GM18519 (cell line): ENCODE results near the gene ADGRG6.
"Not testable (repeated sequence)": the region's sequence is repeated elsewhere in the genome, so short reads cannot be mapped to it uniquely, and the experiment has no call there.

ENCODE experiments used
- ATAC-seq: cut with Tn5 transposase; IDR thresholded peaks from one replicate; pipeline ENCODE4 v1.9.1; 2021; ENCODE audit warnings: mild to moderate bottlenecking, moderate library complexity; ENCODE audit not compliant: unreplicated experiment, low FRiP score

Gene ADGRG6

DNA sequence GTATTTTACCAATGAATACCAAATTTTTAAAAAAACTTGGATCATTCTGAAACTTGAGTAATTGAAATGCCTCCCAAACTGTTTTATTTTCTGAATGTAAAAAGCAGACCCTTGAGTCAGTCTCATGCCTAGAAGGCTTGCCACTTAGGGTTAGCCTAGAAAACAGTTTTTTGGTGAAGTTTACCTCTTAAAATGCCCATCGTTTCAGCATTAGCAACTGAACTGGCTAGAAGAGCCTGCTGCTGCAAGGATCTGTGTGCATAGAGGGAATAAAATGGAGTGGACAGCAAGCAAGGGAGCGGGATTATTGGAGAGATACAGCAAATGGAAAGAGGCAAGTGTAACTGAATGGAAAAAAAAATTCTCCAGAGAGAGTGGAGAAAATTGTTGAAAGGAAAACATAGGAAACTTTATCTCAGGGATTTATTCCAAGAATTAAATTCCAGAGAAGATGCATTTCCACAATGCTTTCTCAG is 40.1 kb downstream of the ADGRG6 start:
- no peak for ATAC-seq

- ATAC-seq = no peak
These were observed 41.2 kb downstream of the ADGRG6 start for GRCh38 chr6:142342986-142343385.

GRCh38 chr6:142343938-142344337 is 42.1 kb downstream of the ADGRG6 start:
- ATAC-seq = no peak

- ATAC-seq = no peak
These were observed 43.5 kb downstream of the ADGRG6 start for GRCh38 chr6:142345261-142345660.

DNA sequence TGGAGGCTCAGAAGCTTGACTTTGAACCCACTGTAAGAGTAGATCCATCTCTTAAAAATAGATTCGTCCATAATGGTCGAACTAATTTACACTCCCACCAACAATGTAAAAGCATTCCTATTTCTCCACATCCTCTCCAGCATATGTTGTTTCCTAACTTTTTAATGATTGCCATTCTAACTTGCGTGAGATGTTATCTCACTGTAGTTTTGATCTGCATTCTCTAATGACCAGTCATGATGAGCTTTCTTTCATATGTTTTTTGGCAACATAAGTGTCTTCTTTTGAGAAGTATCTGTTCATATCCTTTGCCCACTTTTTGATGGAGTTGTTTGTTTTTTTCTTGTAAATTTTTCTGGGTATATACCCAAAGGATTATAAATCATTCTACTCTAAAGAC is 44.4 kb downstream of the ADGRG6 start:
- not testable (repeated sequence) for ATAC-seq

- ATAC-seq = no peak
These were observed 47.5 kb downstream of the ADGRG6 start for GRCh38 chr6:142349215-142349823.

DNA sequence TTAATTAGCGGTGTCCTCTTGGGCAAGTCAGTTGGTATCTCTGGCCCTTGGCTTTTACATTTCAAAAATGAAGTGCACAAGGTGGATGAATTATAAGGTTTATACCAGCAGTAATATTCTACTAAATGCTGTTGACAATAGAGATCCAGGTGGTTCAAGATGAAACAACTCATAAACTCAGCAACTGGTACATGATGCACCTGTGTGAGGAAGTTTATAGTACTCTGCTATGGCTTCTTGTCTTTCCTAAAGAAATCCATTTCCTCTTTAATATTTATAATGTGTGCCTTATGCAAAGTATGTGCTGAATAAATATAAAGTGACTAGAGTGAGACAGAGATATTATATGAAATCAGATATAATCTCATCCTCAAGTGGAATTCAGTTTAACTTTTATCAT is 48.5 kb downstream of the ADGRG6 start:
- ATAC-seq = no peak

GRCh38 chr6:142353690-142354089 is 51.9 kb downstream of the ADGRG6 start:
- no peak for ATAC-seq

- no peak for ATAC-seq
These were observed 52.8 kb downstream of the ADGRG6 start for GRCh38 chr6:142354650-142355049.

DNA sequence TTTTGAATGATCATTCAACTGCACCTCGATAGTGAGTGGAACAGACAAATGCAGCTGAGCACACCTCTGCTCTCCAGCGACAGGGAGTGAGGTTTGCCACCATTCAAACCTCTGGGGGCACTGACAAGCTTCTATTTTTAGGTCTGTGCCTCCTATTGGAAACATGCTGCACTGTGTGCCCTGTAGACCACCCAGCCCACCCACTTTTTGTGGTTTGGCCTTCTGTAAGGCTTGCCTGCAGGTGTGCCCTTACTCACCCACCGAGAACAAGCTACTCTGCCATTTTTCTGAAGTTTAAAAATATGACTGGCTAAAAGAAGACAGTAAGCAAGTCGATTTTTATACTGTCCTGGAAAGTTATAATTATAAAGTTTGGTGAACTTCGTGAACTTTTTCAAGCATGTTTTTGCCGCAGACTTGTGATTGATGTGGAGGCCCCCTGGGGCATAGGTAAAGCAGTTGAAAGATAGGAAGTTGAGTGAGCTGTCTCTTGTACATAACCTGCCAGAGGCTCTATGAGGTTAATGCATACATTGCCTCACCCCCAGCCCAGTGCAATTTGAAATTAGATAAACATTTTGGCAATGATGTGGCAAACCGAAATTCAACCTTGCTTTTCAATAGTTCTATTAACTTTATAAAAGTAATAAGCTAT is 53.8 kb downstream of the ADGRG6 start:
- no peak for ATAC-seq

- ATAC-seq = no peak
These were observed 54.5 kb downstream of the ADGRG6 start for GRCh38 chr6:142356201-142356883.

GRCh38 chr6:142356884-142357225 is 55.0 kb downstream of the ADGRG6 start:
- no peak for ATAC-seq

DNA sequence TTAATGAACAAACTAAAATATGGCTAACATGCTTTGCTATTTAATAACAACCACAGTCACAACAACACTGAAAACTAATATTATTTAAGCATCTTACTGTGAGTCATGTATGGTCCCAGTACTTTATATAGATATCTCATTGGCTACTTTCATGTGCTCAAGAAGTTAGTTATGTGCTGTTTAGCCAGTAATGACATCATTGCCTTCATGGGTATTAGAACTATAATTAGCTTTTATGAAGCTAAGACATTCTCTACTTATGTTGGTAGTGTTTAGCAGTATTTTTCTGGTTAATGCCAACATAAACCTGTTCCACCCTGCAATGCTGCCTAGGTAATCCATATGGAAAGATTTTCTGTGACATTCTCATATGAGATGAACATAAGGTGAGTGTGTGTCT is 56.1 kb downstream of the ADGRG6 start:
- no peak for ATAC-seq

DNA sequence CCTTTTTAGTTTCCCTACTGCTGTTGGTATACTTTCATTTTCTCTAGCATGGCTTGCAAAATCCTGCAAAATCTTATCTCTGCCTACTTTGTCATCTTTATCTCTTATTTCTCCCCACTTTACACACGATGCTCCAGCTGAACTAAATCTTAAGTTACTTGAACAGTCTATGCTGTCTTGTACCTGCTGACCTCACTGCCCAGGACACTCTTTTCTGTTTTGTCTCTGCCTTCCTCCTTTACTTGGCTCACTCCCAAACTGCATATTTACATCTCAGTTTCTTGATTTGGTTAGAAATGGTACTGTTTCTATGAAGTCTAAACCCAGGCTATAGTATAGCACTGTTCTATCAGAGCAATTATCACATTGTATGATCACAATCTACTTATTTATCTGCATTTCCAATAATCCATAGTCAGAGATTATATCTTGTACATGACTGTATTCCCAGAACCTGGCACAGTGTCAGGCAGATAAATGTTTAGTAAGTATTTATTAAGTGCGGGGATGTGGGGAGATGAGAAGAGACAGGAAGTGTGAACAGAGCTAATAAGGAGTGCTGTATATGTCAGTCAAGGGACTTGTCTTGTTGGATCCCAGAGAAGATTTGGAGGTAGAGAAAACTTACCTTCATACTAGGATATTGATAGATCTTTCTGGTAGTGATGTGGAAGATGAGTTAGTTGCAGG is 57.6 kb downstream of the ADGRG6 start:
- no peak for ATAC-seq

- no peak for ATAC-seq
These were observed 59.5 kb downstream of the ADGRG6 start for GRCh38 chr6:142361345-142361744.

DNA sequence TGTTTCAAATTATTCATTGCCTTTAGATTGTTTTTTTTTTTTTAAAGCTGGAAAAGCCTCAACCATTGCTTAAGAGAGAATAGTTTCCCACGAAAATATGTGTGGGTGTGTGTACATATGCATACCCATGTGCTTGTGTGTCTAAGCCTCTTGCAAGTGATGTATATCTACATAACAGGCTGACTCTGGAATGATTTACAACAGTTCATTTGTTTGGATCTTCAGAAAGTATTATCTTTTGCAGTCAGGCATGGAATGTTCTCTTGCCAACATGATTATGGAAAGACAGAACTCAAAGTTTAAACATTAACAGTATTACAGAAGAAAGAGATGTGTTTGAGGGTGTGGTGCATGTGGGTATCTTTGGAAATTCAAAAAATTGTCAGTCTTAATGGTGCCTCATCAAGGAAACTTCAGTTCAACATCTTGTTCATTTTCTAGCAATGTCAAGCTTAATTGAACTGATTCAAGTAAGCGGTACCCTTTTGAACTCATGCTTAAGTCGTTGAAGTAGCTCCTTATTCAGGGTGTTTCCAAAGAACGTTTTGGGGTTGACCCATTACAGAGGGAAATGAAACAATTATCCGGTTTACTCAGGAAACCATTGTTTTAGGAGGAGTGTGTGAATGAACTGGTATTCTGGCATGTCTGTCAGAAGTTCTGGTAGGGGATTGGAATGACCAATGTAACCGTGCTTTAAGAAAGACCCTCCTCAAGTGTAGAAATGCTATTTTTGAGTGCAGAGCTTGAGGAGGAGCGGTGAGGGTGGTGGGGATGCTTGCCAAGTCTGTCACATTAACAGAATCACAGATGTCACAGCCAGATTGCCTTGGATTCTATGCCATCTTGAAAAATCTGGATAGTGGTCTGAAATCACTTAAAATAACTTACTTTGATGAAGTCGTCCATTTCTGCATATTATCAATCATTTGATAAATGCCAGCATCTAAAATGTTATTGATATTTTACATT is 60.3 kb downstream of the ADGRG6 start:
- no peak for ATAC-seq

- no peak for ATAC-seq
These were observed 65.3 kb downstream of the ADGRG6 start for GRCh38 chr6:142367061-142367460.

- ATAC-seq = no peak
These were observed 65.8 kb downstream of the ADGRG6 start for GRCh38 chr6:142367501-142368018.

DNA sequence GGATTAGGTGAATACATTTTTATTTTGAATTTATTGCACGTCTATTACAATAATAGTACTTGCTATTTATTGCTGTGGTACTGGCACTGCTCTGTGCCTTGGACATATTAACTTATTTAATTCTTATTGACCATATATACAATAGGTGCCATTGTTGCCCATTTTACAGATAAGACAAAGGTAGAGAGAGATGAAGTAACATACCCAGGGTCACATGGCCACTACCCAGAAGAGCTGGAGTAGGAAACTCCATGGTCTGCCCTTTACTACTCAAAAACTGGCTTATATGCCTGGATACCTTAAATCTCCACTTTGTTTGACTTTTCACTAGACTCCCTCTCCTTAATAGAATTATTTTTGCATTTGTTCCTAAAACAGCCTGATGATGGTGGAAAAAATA is 67.5 kb downstream of the ADGRG6 start:
- ATAC-seq = no peak

GRCh38 chr6:142372348-142372747 is 70.5 kb downstream of the ADGRG6 start:
- no peak for ATAC-seq
